Measurements from ENCODE around the gene CD1D.
A peak's percentile ranks its signal among the peaks of the same experiment; 100 is the strongest.

CD1D gene

DNA sequence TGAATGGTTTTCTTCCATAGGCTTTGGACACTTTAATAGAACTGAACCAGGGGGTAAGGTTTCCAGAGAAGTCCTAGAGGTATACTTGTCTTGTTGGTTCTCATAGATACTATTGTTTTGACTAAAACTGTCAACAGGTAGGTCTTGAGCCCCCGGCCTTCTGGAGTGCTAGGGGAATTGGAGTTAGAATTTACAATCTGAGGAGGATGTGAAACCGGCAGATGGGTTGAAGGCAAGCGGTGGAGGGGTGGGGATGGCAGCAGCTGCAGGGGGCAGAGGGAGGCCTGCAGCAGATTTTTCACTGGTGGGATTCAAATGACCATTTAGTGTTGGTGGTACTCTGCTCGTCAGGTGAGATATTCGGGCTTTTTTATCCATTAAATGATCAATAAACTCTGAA is 4.3 kb upstream of the CD1D start:
- H3K4me3 ChIP-seq (ENCODE audit: low read depth, low read length), result no peak overlapping the region
- TF ChIP-seq, protein P1, sequence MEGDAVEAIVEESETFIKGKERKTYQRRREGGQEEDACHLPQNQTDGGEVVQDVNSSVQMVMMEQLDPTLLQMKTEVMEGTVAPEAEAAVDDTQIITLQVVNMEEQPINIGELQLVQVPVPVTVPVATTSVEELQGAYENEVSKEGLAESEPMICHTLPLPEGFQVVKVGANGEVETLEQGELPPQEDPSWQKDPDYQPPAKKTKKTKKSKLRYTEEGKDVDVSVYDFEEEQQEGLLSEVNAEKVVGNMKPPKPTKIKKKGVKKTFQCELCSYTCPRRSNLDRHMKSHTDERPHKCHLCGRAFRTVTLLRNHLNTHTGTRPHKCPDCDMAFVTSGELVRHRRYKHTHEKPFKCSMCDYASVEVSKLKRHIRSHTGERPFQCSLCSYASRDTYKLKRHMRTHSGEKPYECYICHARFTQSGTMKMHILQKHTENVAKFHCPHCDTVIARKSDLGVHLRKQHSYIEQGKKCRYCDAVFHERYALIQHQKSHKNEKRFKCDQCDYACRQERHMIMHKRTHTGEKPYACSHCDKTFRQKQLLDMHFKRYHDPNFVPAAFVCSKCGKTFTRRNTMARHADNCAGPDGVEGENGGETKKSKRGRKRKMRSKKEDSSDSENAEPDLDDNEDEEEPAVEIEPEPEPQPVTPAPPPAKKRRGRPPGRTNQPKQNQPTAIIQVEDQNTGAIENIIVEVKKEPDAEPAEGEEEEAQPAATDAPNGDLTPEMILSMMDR (IDR thresholded peaks at IDR 0.05; ENCODE audit: low read depth, low read length), result no peak

DNA sequence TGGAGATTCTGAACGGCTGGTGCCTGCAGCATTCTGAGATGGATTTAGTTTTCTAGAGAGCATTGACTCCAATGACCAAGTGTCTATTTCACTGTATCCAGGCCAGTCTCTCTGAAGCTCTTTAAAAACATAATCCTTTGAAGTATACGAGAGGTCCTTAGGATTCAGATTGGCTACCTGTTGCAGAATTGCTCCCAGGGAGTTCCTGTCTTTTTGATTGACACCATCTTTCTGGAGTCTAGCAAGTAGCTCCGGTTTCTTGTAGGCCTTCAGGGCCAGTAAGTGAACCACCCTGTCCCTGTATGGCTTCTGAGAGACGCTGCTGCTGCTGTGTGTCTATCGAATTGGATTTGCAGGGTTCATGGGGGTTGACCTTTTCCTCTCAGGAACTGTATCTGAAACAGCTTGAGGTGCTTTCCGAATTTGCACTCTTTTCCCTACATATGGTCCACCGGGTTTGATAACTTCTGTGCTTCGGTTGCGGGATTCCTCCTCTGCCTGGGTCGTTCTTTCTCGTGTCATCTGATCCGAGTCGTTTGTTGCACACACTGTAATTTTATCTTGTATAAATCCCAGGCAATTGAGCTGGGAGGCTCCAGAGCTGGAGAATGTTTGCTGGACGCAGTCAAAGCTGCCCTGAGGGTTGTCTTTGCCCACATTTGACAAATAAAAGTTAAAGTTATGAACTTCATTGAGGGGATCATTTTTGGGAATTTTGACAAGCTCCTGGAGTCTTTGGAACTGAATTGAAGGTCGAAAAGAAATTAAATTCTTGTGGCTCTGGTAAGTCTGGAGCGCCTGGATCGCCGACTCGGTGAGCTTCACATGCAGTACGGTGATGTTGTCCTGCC is 3.6 kb upstream of the CD1D start:
- H3K4me3 ChIP-seq (ENCODE audit: low read depth, low read length), result peak overlapping the region; percentile 33

DNA sequence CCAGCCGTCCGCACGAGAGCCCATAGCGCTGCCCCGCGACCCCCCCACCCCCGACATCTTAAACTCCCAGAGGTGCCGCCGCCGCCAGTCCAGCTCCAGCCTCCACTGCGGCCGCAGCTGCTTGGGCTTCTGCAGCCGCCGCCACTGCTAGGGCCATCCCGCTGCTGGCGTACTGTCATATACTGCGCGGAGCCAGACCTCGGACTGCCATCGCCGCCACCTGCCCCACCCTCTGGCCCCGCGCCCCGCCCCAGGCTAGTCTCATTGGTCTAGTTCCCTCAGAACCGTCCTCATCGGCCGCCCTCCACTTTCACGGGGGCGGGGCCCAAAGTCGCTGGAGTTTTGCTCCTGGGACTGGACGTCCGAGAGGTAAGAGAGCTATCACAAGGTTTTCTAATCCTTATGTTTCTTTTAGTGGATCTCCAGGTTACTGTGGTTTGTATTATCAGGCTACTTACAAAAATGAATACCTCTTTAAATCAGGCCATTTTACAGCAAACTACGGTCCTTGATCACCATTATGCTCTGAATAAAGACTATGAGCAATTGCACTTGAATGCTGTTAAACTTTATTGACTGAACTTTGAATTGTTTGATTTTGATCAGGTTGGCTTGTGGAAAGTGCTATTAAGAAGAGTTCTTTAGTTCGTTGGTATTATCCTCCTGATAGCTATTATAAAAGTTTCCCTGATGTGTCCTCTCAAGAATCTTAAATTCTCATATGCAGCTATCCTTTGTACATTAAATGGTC is 2.8 kb upstream of the CD1D start:
- TF ChIP-seq, protein P1 (IDR thresholded peaks at IDR 0.05; ENCODE audit: low read depth, low read length), result no peak
- H3K4me3 ChIP-seq (ENCODE audit: low read depth, low read length), result peak overlapping the region; percentile 33

DNA sequence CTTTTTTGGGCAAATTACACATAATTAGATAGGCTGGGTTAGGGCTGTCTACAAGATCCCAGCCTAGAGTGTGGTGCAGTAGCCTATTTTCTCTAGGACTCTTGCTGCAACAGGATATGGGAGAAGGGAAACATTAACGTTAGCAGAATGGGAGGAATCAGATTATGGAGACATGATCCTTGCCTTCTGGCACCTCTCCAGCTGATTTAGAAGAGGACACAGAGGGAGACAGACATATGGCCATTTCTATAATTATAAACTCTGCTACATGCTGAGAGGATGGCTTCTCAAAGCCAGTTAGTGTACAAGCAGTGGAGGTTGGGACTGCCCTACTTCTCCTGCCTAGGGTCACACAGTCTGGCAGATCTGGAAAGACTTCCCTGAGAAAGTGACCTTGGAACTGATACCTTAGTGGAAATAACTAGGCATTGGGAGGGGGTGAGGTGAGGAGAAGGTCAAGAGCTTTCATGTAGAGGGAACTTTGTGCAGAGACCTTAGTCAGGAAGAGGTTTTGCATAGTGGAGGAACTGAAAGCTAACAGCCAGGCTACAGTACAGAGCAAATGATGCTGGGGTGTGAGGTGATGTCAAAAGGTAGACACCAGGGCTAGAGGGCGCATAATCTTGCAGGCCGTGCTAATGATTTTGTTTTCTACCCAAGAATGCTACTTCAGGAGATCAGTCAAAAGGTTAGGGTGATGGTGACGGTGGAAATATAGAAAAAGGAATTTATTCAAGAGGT is 1.2 kb upstream of the CD1D start:
- H3K4me3 ChIP-seq (ENCODE audit: low read depth, low read length), result no peak overlapping the region
- TF ChIP-seq, protein P1 (IDR thresholded peaks at IDR 0.05; ENCODE audit: low read depth, low read length), result no peak

DNA sequence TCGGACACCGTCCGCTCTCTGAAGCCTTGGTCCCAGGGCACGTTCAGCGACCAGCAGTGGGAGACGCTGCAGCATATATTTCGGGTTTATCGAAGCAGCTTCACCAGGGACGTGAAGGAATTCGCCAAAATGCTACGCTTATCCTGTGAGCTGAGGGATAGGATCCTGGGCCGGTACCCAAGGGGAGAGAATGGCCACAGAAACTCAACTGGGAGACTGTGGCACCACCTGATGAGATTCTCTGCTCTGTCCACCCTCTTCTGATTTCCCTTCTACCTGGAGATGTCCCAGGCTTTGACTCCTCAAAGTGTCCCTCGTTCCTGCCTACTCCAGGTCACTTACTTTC is 855 bp downstream of the CD1D start:
- TF ChIP-seq, protein P1 (IDR thresholded peaks at IDR 0.05; ENCODE audit: low read depth, low read length), result no peak
- no peak overlapping the region for H3K4me3 ChIP-seq (ENCODE audit: low read depth, low read length)

DNA sequence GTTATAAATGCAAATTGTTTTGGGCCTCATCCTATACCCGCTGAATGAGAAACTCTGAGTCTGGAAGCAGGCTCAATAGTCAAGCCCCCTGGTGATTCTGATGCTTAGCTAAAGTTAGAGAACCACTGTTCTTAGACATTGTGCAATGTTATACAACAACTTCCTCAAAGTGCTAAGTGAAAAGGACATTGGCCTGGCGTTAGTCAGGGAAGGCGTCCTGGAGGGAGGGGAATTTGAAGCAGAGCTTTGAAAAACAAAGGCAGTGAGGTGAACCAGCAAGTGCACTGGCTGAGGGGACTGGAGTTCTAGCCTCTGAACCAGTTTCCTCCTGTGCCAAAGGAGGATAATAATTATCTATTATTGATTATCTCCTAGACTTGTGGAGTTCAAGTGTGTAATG is 5.1 kb downstream of the CD1D start:
- H3K4me3 ChIP-seq (ENCODE audit: low read depth, low read length), result no peak overlapping the region
- TF ChIP-seq, protein P1 (IDR thresholded peaks at IDR 0.05; ENCODE audit: low read depth, low read length), result no peak

DNA sequence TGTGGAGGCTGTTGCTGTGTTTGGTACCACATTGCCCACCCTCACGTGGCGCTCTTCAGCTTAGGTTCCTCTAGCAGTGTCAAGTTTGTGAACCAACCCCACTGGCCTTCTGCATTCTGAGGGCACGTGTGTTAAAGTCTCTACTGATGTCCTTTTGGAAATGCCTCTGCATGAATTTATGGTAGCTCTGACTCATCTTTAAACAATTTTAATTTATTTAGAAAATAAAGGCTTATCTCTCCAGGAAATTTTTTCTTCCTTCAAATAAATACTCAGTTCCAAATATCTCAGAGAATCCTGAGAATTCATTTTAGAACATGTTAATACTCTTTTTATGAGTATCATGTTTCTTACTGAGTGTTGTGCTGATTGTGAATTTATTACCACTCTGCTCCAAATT is 5.5 kb downstream of the CD1D start:
- TF ChIP-seq, protein P1 (IDR thresholded peaks at IDR 0.05; ENCODE audit: low read depth, low read length), result no peak
- no peak overlapping the region for H3K4me3 ChIP-seq (ENCODE audit: low read depth, low read length)
